Left ventricle myocardium inferior (tissue), 1 donor: Measurements from ENCODE around the gene SH3PXD2A. TPM values are rescaled to one million over a fixed set of nuclear protein-coding genes. Genes with fewer than 3 reads are reported as not detected.

Experiments
- DNase-seq: peaks from one replicate; pipeline ENCODE4 v3.0.0-alpha.2; 2020
- H3K27ac ChIP-seq: fragments of 200-600 bp; replicated peaks from 2 replicates; pipeline ENCODE4 v1.8.0; 2021
- H3K27me3 ChIP-seq: fragments of 200-600 bp; 2 replicates; pipeline ENCODE4 v1.8.0; 2021; ENCODE audit warnings: low read depth
- H3K36me3 ChIP-seq: fragments of 200-600 bp; 2 replicates; pipeline ENCODE4 v1.8.0; 2021
- H3K4me1 ChIP-seq: fragments of 200-600 bp; 2 replicates; pipeline ENCODE4 v1.8.0; 2021
- H3K4me3 ChIP-seq: fragments of 200-600 bp; 2 replicates; pipeline ENCODE4 v1.8.0; 2021; ENCODE audit warnings: mild to moderate bottlenecking, moderate library complexity
- H3K9me3 ChIP-seq: fragments of 200-600 bp; replicated peaks from 2 replicates; pipeline ENCODE4 v1.8.0; 2021
- intact Hi-C: fragments of 100-400 bp; cut with micrococcal nuclease; formaldehyde crosslinking; loops from one replicate; pipeline ENCODE4 v1.11.0; 2022
- total RNA-seq: library from RNA; stranded (reverse); fragmentation: NEBNext Ultra II Directional; extraction: Animal tissue kit (Norgen Biotek cat#: 25700); gene quantifications from one replicate; pipeline ENCODE4 v1.2.1, GENCODE V29; 2021
- TF ChIP-seq, protein P1 (sequence below): fragments of 200-600 bp; IDR thresholded peaks from 2 replicates; pipeline ENCODE4 v1.8.0; 2021; ENCODE audit warnings: antibody characterized with exemption, mild to moderate bottlenecking, borderline replicate concordance
- donor health status: DM: no; HTN: yes; CAD: no; lungs with severe emphysema.

SH3PXD2A gene
- total RNA-seq, 1 donor from 2014 or later = 34.4 TPM

DNA sequence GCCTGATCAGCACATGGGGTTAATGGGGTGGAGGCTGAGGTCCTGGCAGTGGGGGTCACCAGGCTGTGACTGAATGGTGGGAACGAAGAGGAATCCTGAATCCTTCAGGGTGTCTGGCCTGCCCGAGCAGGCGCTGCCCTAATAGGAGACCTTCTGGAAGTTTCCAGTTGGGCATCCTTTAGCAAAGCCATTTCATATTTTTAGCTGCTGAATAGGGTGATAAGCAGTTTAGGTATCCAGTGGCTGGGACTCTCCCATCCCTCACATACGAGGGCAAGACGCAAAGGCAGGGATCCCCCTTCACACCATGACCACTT, 159.3 kb downstream of the SH3PXD2A start:
- H3K4me1 ChIP-seq = peaks cover 50% of the 10 kb centered on the region
- no peak overlapping the region for H3K4me3 ChIP-seq
- TF ChIP-seq, protein P1, sequence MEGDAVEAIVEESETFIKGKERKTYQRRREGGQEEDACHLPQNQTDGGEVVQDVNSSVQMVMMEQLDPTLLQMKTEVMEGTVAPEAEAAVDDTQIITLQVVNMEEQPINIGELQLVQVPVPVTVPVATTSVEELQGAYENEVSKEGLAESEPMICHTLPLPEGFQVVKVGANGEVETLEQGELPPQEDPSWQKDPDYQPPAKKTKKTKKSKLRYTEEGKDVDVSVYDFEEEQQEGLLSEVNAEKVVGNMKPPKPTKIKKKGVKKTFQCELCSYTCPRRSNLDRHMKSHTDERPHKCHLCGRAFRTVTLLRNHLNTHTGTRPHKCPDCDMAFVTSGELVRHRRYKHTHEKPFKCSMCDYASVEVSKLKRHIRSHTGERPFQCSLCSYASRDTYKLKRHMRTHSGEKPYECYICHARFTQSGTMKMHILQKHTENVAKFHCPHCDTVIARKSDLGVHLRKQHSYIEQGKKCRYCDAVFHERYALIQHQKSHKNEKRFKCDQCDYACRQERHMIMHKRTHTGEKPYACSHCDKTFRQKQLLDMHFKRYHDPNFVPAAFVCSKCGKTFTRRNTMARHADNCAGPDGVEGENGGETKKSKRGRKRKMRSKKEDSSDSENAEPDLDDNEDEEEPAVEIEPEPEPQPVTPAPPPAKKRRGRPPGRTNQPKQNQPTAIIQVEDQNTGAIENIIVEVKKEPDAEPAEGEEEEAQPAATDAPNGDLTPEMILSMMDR = no peak
- no peaks in the 10 kb centered on the region for H3K9me3 ChIP-seq
- H3K27ac ChIP-seq = peak overlapping the region; percentile 66
- no peaks in the 10 kb centered on the region for H3K27me3 ChIP-seq
- peaks cover 4% of the 10 kb centered on the region for H3K36me3 ChIP-seq
- intact Hi-C loops = no loop called here
- DNase-seq = no peak

DNA sequence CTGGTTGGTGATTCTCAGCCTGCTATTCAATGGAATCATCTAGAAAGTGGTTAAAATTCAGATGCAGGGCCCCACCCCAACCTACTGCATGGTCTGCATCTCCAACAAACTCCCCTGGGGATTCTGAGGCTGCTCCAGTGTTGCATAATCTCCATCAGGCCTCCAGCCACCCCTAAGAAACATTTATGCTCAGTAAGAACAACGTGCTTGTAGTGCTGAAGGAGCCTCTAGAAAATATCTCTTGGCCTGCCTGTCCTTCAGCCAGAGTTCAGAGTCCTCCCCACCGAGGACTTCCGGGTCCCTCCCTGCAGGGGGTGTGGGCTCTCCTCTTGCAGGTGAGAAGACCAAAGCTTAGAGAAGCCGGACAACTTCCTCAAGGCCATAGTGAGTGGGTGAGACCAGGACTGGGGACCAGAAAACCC, 159.8 kb downstream of the SH3PXD2A start:
- intact Hi-C loops = no loop called here
- Histone ChIP-seq H3K27me3 (no peaks in the 10 kb centered on the region), H3K4me3 (no peak overlapping the region), H3K27ac (peak overlapping the region; percentile 66), H3K9me3 (no peaks in the 10 kb centered on the region), H3K4me1 (peaks cover 53% of the 10 kb centered on the region), H3K36me3 (peaks cover 4% of the 10 kb centered on the region)
- TF ChIP-seq, protein P1 = no peak
- DNase-seq = no peak

DNA sequence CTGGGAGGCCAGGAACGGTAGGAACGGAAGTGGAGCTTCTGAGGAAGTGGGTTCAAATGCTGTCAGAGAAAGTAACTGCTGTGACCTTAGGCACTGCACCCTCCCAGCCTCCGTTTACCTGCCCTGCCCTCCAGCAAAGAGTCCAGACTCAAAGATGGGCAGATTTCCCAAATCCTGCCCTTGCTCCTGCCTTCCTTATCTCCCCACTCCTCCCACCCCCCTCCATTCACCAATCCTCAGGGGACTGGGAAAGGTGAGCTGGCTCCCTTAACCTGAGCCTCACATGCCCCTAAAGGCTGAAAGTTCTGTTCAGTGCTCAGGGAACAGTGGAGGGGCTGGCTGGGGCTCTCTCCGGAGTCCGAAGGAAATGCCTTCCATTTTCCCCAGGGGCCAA, 161.6 kb downstream of the SH3PXD2A start:
- TF ChIP-seq, protein P1 = no peak
- H3K36me3 ChIP-seq = no peaks in the 10 kb centered on the region
- H3K4me3 ChIP-seq = peak overlapping the region; percentile 56
- no peaks in the 10 kb centered on the region for H3K9me3 ChIP-seq
- no peaks in the 10 kb centered on the region for H3K27me3 ChIP-seq
- H3K27ac ChIP-seq = no peak overlapping the region
- peaks cover 59% of the 10 kb centered on the region for H3K4me1 ChIP-seq
- intact Hi-C loops = no loop called here
- no peak for DNase-seq

- intact Hi-C loops = no loop called here
- Histone ChIP-seq H3K4me1 (peaks cover 56% of the 10 kb centered on the region), H3K4me3 (peak overlapping the region; percentile 56), H3K27me3 (no peaks in the 10 kb centered on the region), H3K36me3 (no peaks in the 10 kb centered on the region), H3K9me3 (no peaks in the 10 kb centered on the region), H3K27ac (no peak overlapping the region)
- no peak for DNase-seq
- TF ChIP-seq, protein P1 = no peak
These were observed 162.2 kb downstream of the SH3PXD2A start for GRCh38 chr10:103692952-103693811.

GRCh38 chr10:103692436-103692951, 162.9 kb downstream of the SH3PXD2A start:
- intact Hi-C loops = no loop called here
- Histone ChIP-seq H3K36me3 (no peaks in the 10 kb centered on the region), H3K4me3 (peak overlapping the region; percentile 56), H3K27me3 (no peaks in the 10 kb centered on the region), H3K9me3 (no peaks in the 10 kb centered on the region), H3K27ac (no peak overlapping the region), H3K4me1 (peaks cover 49% of the 10 kb centered on the region)
- TF ChIP-seq, protein P1 = no peak
- DNase-seq = no peak
